ENCODE data around the gene CARD11.

CARD11 gene

GRCh38 chr7:2980401-2981102 is 63.1 kb downstream of the CARD11 start:
- no peak overlapping the region for H3K4me3 ChIP-seq (ENCODE audit: low read length)
- no peak for DNase-seq
- no peak overlapping the region for H2BK5ac ChIP-seq (ENCODE audit: low read length)
- H3K23ac ChIP-seq (ENCODE audit: low read length), result no peak overlapping the region
- no peak overlapping the region for H3K4ac ChIP-seq (ENCODE audit: low read depth, low read length)
- no peak overlapping the region for H3K27ac ChIP-seq (ENCODE audit: low read depth, low read length)
- no peak overlapping the region for H2AK5ac ChIP-seq (ENCODE audit: low read length)
- no peak overlapping the region for H4K8ac ChIP-seq (ENCODE audit: low read depth, low read length)
- no peaks in the 10 kb centered on the region for H3K27me3 ChIP-seq (ENCODE audit: insufficient read depth, low read length, poor library complexity)
- H3K56ac ChIP-seq (ENCODE audit: low read length), result no peak overlapping the region
- no peak overlapping the region for H4K5ac ChIP-seq (ENCODE audit: low read length)
- H3K36me3 ChIP-seq (ENCODE audit: control insufficient read depth, insufficient read depth, low read length), result no peaks in the 10 kb centered on the region
- H3K4me2 ChIP-seq (ENCODE audit: low read length), result no peak overlapping the region
- no peak overlapping the region for H2BK15ac ChIP-seq (replicated peaks; ENCODE audit: low read depth)
- H3K79me1 ChIP-seq (ENCODE audit: low read length), result no peaks in the 10 kb centered on the region
- no peak overlapping the region for H3K9ac ChIP-seq (ENCODE audit: low read length)
- no peaks in the 10 kb centered on the region for H3K79me2 ChIP-seq (ENCODE audit: control insufficient read depth, insufficient read depth, low read length)
- no CpG with 5 or more reads among the region's 27 CpGs for WGBS (ENCODE audit: extremely low coverage, insufficient coverage, low lambda C conversion rate)
- H3K4me1 ChIP-seq (ENCODE audit: control insufficient read depth, low read depth, low read length), result peaks cover 5% of the 10 kb centered on the region
- no peak overlapping the region for H3K18ac ChIP-seq (ENCODE audit: low read length)
- H2BK120ac ChIP-seq (ENCODE audit: low read depth, low read length), result no peak overlapping the region

- H3K4me3 ChIP-seq (ENCODE audit: low read length), result no peak overlapping the region
- H4K8ac ChIP-seq (ENCODE audit: low read depth, low read length), result no peak overlapping the region
- no peak overlapping the region for H3K18ac ChIP-seq (ENCODE audit: low read length)
- H3K23ac ChIP-seq (ENCODE audit: low read length), result no peak overlapping the region
- peaks cover 5% of the 10 kb centered on the region for H3K4me1 ChIP-seq (ENCODE audit: control insufficient read depth, low read depth, low read length)
- no peak overlapping the region for H4K5ac ChIP-seq (ENCODE audit: low read length)
- no peaks in the 10 kb centered on the region for H3K36me3 ChIP-seq (ENCODE audit: control insufficient read depth, insufficient read depth, low read length)
- H2AK5ac ChIP-seq (ENCODE audit: low read length), result no peak overlapping the region
- no peak overlapping the region for H3K27ac ChIP-seq (ENCODE audit: low read depth, low read length)
- no peak for DNase-seq
- no peak overlapping the region for H3K9ac ChIP-seq (ENCODE audit: low read length)
- H3K79me1 ChIP-seq (ENCODE audit: low read length), result no peaks in the 10 kb centered on the region
- H3K79me2 ChIP-seq (ENCODE audit: control insufficient read depth, insufficient read depth, low read length), result no peaks in the 10 kb centered on the region
- no peak overlapping the region for H2BK120ac ChIP-seq (ENCODE audit: low read depth, low read length)
- WGBS (ENCODE audit: extremely low coverage, insufficient coverage, low lambda C conversion rate), result no CpG with 5 or more reads among the region's 13 CpGs
- no peak overlapping the region for H3K56ac ChIP-seq (ENCODE audit: low read length)
- H2BK5ac ChIP-seq (ENCODE audit: low read length), result no peak overlapping the region
- H3K4ac ChIP-seq (ENCODE audit: low read depth, low read length), result no peak overlapping the region
- no peak overlapping the region for H3K4me2 ChIP-seq (ENCODE audit: low read length)
- H2BK15ac ChIP-seq (replicated peaks; ENCODE audit: low read depth), result no peak overlapping the region
- no peaks in the 10 kb centered on the region for H3K27me3 ChIP-seq (ENCODE audit: insufficient read depth, low read length, poor library complexity)
Observed at GRCh38 chr7:2979951-2980350, 63.7 kb downstream of the CARD11 start.

- no peak overlapping the region for H3K23ac ChIP-seq (ENCODE audit: low read length)
- no peak overlapping the region for H4K5ac ChIP-seq (ENCODE audit: low read length)
- H4K8ac ChIP-seq (ENCODE audit: low read depth, low read length), result no peak overlapping the region
- H3K27me3 ChIP-seq (ENCODE audit: insufficient read depth, low read length, poor library complexity), result no peaks in the 10 kb centered on the region
- H3K27ac ChIP-seq (ENCODE audit: low read depth, low read length), result no peak overlapping the region
- H3K56ac ChIP-seq (ENCODE audit: low read length), result no peak overlapping the region
- no peak overlapping the region for H3K9ac ChIP-seq (ENCODE audit: low read length)
- no peaks in the 10 kb centered on the region for H3K79me1 ChIP-seq (ENCODE audit: low read length)
- no peak overlapping the region for H3K18ac ChIP-seq (ENCODE audit: low read length)
- H3K4ac ChIP-seq (ENCODE audit: low read depth, low read length), result no peak overlapping the region
- no peak overlapping the region for H3K4me3 ChIP-seq (ENCODE audit: low read length)
- no peak overlapping the region for H3K4me2 ChIP-seq (ENCODE audit: low read length)
- H3K36me3 ChIP-seq (ENCODE audit: control insufficient read depth, insufficient read depth, low read length), result no peaks in the 10 kb centered on the region
- H2BK120ac ChIP-seq (ENCODE audit: low read depth, low read length), result no peak overlapping the region
- no peak overlapping the region for H2AK5ac ChIP-seq (ENCODE audit: low read length)
- no CpG with 5 or more reads among the region's 13 CpGs for WGBS (ENCODE audit: extremely low coverage, insufficient coverage, low lambda C conversion rate)
- no peak overlapping the region for H2BK5ac ChIP-seq (ENCODE audit: low read length)
- H2BK15ac ChIP-seq (replicated peaks; ENCODE audit: low read depth), result no peak overlapping the region
- no peaks in the 10 kb centered on the region for H3K79me2 ChIP-seq (ENCODE audit: control insufficient read depth, insufficient read depth, low read length)
- peaks cover 5% of the 10 kb centered on the region for H3K4me1 ChIP-seq (ENCODE audit: control insufficient read depth, low read depth, low read length)
- no peak for DNase-seq
Observed at GRCh38 chr7:2979201-2979631, 64.5 kb downstream of the CARD11 start.

- peaks cover 5% of the 10 kb centered on the region for H3K4me1 ChIP-seq (ENCODE audit: control insufficient read depth, low read depth, low read length)
- H3K79me2 ChIP-seq (ENCODE audit: control insufficient read depth, insufficient read depth, low read length), result no peaks in the 10 kb centered on the region
- no peak overlapping the region for H3K27ac ChIP-seq (ENCODE audit: low read depth, low read length)
- H2AK5ac ChIP-seq (ENCODE audit: low read length), result no peak overlapping the region
- no peaks in the 10 kb centered on the region for H3K27me3 ChIP-seq (ENCODE audit: insufficient read depth, low read length, poor library complexity)
- no peaks in the 10 kb centered on the region for H3K36me3 ChIP-seq (ENCODE audit: control insufficient read depth, insufficient read depth, low read length)
- H3K4me2 ChIP-seq (ENCODE audit: low read length), result peak overlapping the region; percentile 34
- WGBS (ENCODE audit: extremely low coverage, insufficient coverage, low lambda C conversion rate), result no CpG with 5 or more reads among the region's 15 CpGs
- H4K5ac ChIP-seq (ENCODE audit: low read length), result no peak overlapping the region
- H2BK120ac ChIP-seq (ENCODE audit: low read depth, low read length), result no peak overlapping the region
- H3K4me3 ChIP-seq (ENCODE audit: low read length), result no peak overlapping the region
- H3K23ac ChIP-seq (ENCODE audit: low read length), result no peak overlapping the region
- no peak overlapping the region for H4K8ac ChIP-seq (ENCODE audit: low read depth, low read length)
- no peaks in the 10 kb centered on the region for H3K79me1 ChIP-seq (ENCODE audit: low read length)
- no peak overlapping the region for H3K56ac ChIP-seq (ENCODE audit: low read length)
- no peak overlapping the region for H2BK5ac ChIP-seq (ENCODE audit: low read length)
- H3K9ac ChIP-seq (ENCODE audit: low read length), result peak overlapping the region; percentile 32
- peak; percentile 68 for DNase-seq
- H2BK15ac ChIP-seq (replicated peaks; ENCODE audit: low read depth), result no peak overlapping the region
- no peak overlapping the region for H3K4ac ChIP-seq (ENCODE audit: low read depth, low read length)
- no peak overlapping the region for H3K18ac ChIP-seq (ENCODE audit: low read length)
Observed at GRCh38 chr7:2978408-2978807, 65.3 kb downstream of the CARD11 start.

- WGBS (ENCODE audit: extremely low coverage, insufficient coverage, low lambda C conversion rate), result no CpG with 5 or more reads among the region's 11 CpGs
- H3K18ac ChIP-seq (ENCODE audit: low read length), result no peak overlapping the region
- no peak for DNase-seq
Observed at GRCh38 chr7:2975821-2976371, 67.8 kb downstream of the CARD11 start.

More at GRCh38 chr7:2975821-2976371, 67.8 kb downstream of the CARD11 start:
- no peaks in the 10 kb centered on the region for H3K27me3 ChIP-seq (ENCODE audit: insufficient read depth, low read length, poor library complexity)
- H3K27ac ChIP-seq (ENCODE audit: low read depth, low read length), result no peak overlapping the region
- H3K4me2 ChIP-seq (ENCODE audit: low read length), result no peak overlapping the region
- peaks cover 5% of the 10 kb centered on the region for H3K4me1 ChIP-seq (ENCODE audit: control insufficient read depth, low read depth, low read length)
- no peaks in the 10 kb centered on the region for H3K79me1 ChIP-seq (ENCODE audit: low read length)
- H3K9ac ChIP-seq (ENCODE audit: low read length), result no peak overlapping the region
- no peaks in the 10 kb centered on the region for H3K79me2 ChIP-seq (ENCODE audit: control insufficient read depth, insufficient read depth, low read length)
- no peak overlapping the region for H3K23ac ChIP-seq (ENCODE audit: low read length)
- H3K36me3 ChIP-seq (ENCODE audit: control insufficient read depth, insufficient read depth, low read length), result no peaks in the 10 kb centered on the region
- H2BK120ac ChIP-seq (ENCODE audit: low read depth, low read length), result no peak overlapping the region
- H4K8ac ChIP-seq (ENCODE audit: low read depth, low read length), result no peak overlapping the region
- no peak overlapping the region for H3K4ac ChIP-seq (ENCODE audit: low read depth, low read length)
- H2BK15ac ChIP-seq (replicated peaks; ENCODE audit: low read depth), result no peak overlapping the region
- no peak overlapping the region for H2AK5ac ChIP-seq (ENCODE audit: low read length)
- H2BK5ac ChIP-seq (ENCODE audit: low read length), result no peak overlapping the region
- no peak overlapping the region for H4K5ac ChIP-seq (ENCODE audit: low read length)
- H3K4me3 ChIP-seq (ENCODE audit: low read length), result no peak overlapping the region
- no peak overlapping the region for H3K56ac ChIP-seq (ENCODE audit: low read length)
